ENCODE data around the gene MOK. TPM values are rescaled to one million over a fixed set of nuclear protein-coding genes. Genes with fewer than 3 reads are reported as not detected.

The MOK gene
- total RNA-seq, 4 donors from 2014 or later = 38.6 to 57.7 (median 45.2) TPM

DNA sequence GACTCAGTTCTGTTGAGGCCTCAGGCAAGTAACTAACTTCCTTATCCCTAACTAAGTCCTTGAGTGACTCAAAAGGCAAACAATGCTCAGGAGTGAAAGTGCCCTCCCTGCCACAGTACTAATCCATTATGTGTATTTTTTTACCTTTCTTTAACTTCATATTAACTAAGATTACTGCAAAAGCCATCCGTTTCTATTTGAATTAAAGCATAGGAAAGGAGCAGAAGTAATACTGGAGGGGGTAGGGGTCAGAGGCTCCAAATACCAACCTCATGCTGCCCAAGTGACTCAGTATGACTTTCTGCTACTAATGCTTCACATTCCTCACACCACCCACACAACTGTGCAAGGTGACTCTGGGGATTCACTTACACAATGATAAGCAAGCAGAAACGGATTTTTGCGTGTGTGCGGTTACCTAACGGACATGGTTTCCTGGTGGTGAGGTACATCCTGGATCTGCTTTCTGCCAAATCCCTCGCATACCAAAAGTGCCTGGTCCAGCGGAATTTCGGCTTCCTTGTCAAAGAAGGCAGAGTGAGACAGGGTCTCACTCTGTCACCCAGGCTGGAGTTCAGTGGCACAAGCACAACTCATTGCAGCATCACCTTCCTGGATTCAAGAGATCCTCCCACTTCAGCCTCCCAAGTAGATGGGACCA, 25.1 kb downstream of the MOK start:
- no peaks in the 10 kb centered on the region for H3K27me3 ChIP-seq
- WGBS, 2 donors = 87 to 93% methylated on average over 8 of the region's 8 CpGs
- no peak overlapping the region for H3K4me3 ChIP-seq (replicated peaks in 1 of 3)
- H3K27ac ChIP-seq = no peak overlapping the region
- peaks cover 5 to 10% of the 10 kb centered on the region in 2 donors for H3K36me3 ChIP-seq
- intact Hi-C loops (cut with DNase I) = no loop called here
- H3K9me3 ChIP-seq = no peaks in the 10 kb centered on the region
- TF ChIP-seq CTCF (IDR thresholded peaks at IDR 0.05) (no peak), POLR2A (IDR thresholded peaks at IDR 0.05) (no peak)
- no peak for DNase-seq
- H3K4me1 ChIP-seq = no peaks in the 10 kb centered on the region

DNA sequence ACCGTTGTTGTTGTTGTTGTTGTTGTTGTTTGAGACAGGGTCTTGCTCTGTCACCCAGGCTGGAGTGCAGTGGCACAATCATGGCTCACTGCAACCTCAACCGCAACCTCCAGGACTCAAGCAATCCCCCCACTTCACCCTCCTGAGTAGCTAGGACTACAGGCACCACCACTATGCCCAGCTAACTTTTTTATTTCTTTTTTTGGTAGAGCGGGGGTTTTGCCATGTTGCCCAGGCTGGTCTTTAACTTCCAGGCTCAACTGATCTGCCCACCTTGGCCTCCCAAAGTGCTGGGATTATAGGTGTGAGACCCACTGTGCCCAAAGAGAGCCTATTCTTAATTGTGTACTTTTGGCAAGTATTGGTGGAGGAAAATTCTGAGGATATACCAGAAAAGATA, 25.7 kb downstream of the MOK start:
- Histone ChIP-seq H3K36me3 (peaks cover 5 to 10% of the 10 kb centered on the region in 2 donors), H3K4me1 (no peaks in the 10 kb centered on the region), H3K27ac (no peak overlapping the region), H3K4me3 (replicated peaks in 1 of 3) (no peak overlapping the region), H3K27me3 (no peaks in the 10 kb centered on the region), H3K9me3 (no peaks in the 10 kb centered on the region)
- DNase-seq = no peak
- 90 to 96% methylated on average over 3 of the region's 3 CpGs for WGBS, 2 donors
- TF ChIP-seq POLR2A (IDR thresholded peaks at IDR 0.05) (no peak), CTCF (IDR thresholded peaks at IDR 0.05) (no peak)
- intact Hi-C loops (cut with DNase I) = no loop called here

GRCh38 chr14:102278631-102278935, 26.4 kb downstream of the MOK start:
- Histone ChIP-seq H3K4me1 (no peaks in the 10 kb centered on the region), H3K4me3 (replicated peaks in 1 of 3) (no peak overlapping the region), H3K9me3 (no peaks in the 10 kb centered on the region), H3K36me3 (peaks cover 5 to 10% of the 10 kb centered on the region in 2 donors), H3K27ac (no peak overlapping the region), H3K27me3 (no peaks in the 10 kb centered on the region)
- 92 to 97% methylated on average over 6 of the region's 6 CpGs for WGBS, 2 donors
- no peak for DNase-seq
- intact Hi-C loops (cut with DNase I) = no loop called here
- TF ChIP-seq POLR2A (IDR thresholded peaks at IDR 0.05) (no peak), CTCF (IDR thresholded peaks at IDR 0.05) (no peak)

- Histone ChIP-seq H3K27me3 (no peaks in the 10 kb centered on the region), H3K36me3 (peaks cover 5 to 10% of the 10 kb centered on the region in 2 donors), H3K4me3 (replicated peaks in 1 of 3) (no peak overlapping the region), H3K4me1 (no peaks in the 10 kb centered on the region), H3K27ac (no peak overlapping the region), H3K9me3 (no peaks in the 10 kb centered on the region)
- TF ChIP-seq CTCF (IDR thresholded peaks at IDR 0.05) (no peak), POLR2A (IDR thresholded peaks at IDR 0.05) (no peak)
- 75 to 80% methylated on average over 7 of the region's 7 CpGs for WGBS, 2 donors
- no peak for DNase-seq
- intact Hi-C loops (cut with DNase I) = no loop called here
Measured at GRCh38 chr14:102277874-102278630, 26.9 kb downstream of the MOK start.

GRCh38 chr14:102275866-102276265, 29.1 kb downstream of the MOK start:
- WGBS, 2 donors = 95 to 98% methylated on average over 7 of the region's 7 CpGs
- no peak overlapping the region for H3K27ac ChIP-seq
- intact Hi-C loops (cut with DNase I) = no loop called here
- no peak for DNase-seq
- H3K36me3 ChIP-seq = peaks cover 5 to 10% of the 10 kb centered on the region in 2 donors
- no peaks in the 10 kb centered on the region for H3K9me3 ChIP-seq
- no peaks in the 10 kb centered on the region for H3K27me3 ChIP-seq
- TF ChIP-seq POLR2A (IDR thresholded peaks at IDR 0.05) (no peak), CTCF (IDR thresholded peaks at IDR 0.05) (no peak)
- no peak overlapping the region for H3K4me3 ChIP-seq (replicated peaks in 1 of 3)
- H3K4me1 ChIP-seq = no peaks in the 10 kb centered on the region
